ENCODE results near the gene CD177. TPM values are rescaled to one million over a fixed set of nuclear protein-coding genes. Genes with fewer than 3 reads are reported as not detected.
"Not testable (repeated sequence)": the region's sequence is repeated elsewhere in the genome, so short reads cannot be mapped to it uniquely, and the experiment has no call there.

Gene CD177
- polyA plus RNA-seq, 6 donors from 2014 or later, result 0.28 TPM; not detected in 5

GRCh38 chr19:43340101-43340500, 13.4 kb upstream of the CD177 start:
- H3K9me3 Mint-ChIP-seq; H3K4me3 Mint-ChIP-seq; H3K4me1 Mint-ChIP-seq; H3K36me3 Mint-ChIP-seq; ATAC-seq (ENCODE audit: low read depth in 2 of 2); DNase-seq: not testable (repeated sequence)
- Mint-ChIP-seq H3K27ac (peak overlapping the region in 1 of 6 donors; percentile 26), H3K27me3 (peaks cover 9 to 19% (median 17%) of the 10 kb centered on the region in 3 donors)

- not testable (repeated sequence) for H3K9me3 Mint-ChIP-seq; DNase-seq; H3K27ac Mint-ChIP-seq; H3K36me3 Mint-ChIP-seq; H3K4me3 Mint-ChIP-seq; ATAC-seq (ENCODE audit: low read depth in 2 of 2)
- Mint-ChIP-seq H3K4me1 (peaks cover 4 to 17% (median 12%) of the 10 kb centered on the region in 3 donors), H3K27me3 (peaks cover 9 to 19% (median 17%) of the 10 kb centered on the region in 3 donors)
These were observed 12.4 kb upstream of the CD177 start for GRCh38 chr19:43341098-43341497.

GRCh38 chr19:43342104-43342503, 11.4 kb upstream of the CD177 start:
- DNase-seq; H3K36me3 Mint-ChIP-seq; H3K27ac Mint-ChIP-seq; ATAC-seq (ENCODE audit: low read depth in 2 of 2): not testable (repeated sequence)
- Mint-ChIP-seq H3K9me3 (peaks cover 0 to 13% (median 2%) of the 10 kb centered on the region in 7 donors), H3K4me1 (peaks cover 4 to 18% (median 18%) of the 10 kb centered on the region in 3 donors), H3K27me3 (peaks cover 9 to 19% (median 17%) of the 10 kb centered on the region in 3 donors), H3K4me3 (peak overlapping the region in 1 of 8 donors; percentile 1)

- not testable (repeated sequence) for H3K36me3 Mint-ChIP-seq; H3K4me3 Mint-ChIP-seq; ATAC-seq (ENCODE audit: low read depth in 2 of 2); DNase-seq
- Mint-ChIP-seq H3K27me3 (peaks cover 5 to 19% (median 9%) of the 10 kb centered on the region in 3 donors), H3K4me1 (peaks cover 4 to 24% (median 23%) of the 10 kb centered on the region in 3 donors), H3K9me3 (peaks cover 0 to 16% (median 10%) of the 10 kb centered on the region in 7 donors), H3K27ac (peak overlapping the region in 1 of 6 donors; percentile 65)
These were observed 9.1 kb upstream of the CD177 start for GRCh38 chr19:43344347-43344925.

GRCh38 chr19:43349813-43350212, 3.7 kb upstream of the CD177 start:
- not testable (repeated sequence) for H3K4me3 Mint-ChIP-seq; DNase-seq; H3K27ac Mint-ChIP-seq; H3K36me3 Mint-ChIP-seq; ATAC-seq (ENCODE audit: low read depth in 2 of 2)
- Mint-ChIP-seq H3K9me3 (peaks cover 0 to 16% (median 10%) of the 10 kb centered on the region in 7 donors), H3K4me1 (peaks cover 8 to 22% (median 17%) of the 10 kb centered on the region in 3 donors), H3K27me3 (peaks cover 12 to 22% (median 19%) of the 10 kb centered on the region in 3 donors)

GRCh38 chr19:43351998-43352746, 1.3 kb upstream of the CD177 start:
- Mint-ChIP-seq H3K27ac (peak overlapping the region in 1 of 6 donors; percentile 48), H3K4me3 (no peak overlapping the region), H3K27me3 (peaks cover 12 to 31% (median 27%) of the 10 kb centered on the region in 3 donors), H3K4me1 (peaks cover 4 to 5% (median 4%) of the 10 kb centered on the region in 3 donors), H3K36me3 (peaks cover 0 to 6% of the 10 kb centered on the region in 2 donors), H3K9me3 (peaks cover 0 to 9% (median 6%) of the 10 kb centered on the region in 7 donors)
- ATAC-seq (ENCODE audit: low read depth in 2 of 2) (no peak), DNase-seq (no peak)

- DNase-seq (no peak), ATAC-seq (ENCODE audit: low read depth in 2 of 2) (no peak)
- H3K9me3 Mint-ChIP-seq, result no peaks in the 10 kb centered on the region
- H3K36me3 Mint-ChIP-seq, result no peaks in the 10 kb centered on the region
- H3K4me3 Mint-ChIP-seq, result no peak overlapping the region
- peaks cover 0 to 4% (median 0%) of the 10 kb centered on the region in 3 donors for H3K4me1 Mint-ChIP-seq
- no peak overlapping the region for H3K27ac Mint-ChIP-seq
- H3K27me3 Mint-ChIP-seq, result peaks cover 12 to 31% (median 27%) of the 10 kb centered on the region in 3 donors
These were observed 780 bp downstream of the CD177 start for GRCh38 chr19:43354305-43354627.

- not testable (repeated sequence) for DNase-seq; ATAC-seq (ENCODE audit: low read depth in 2 of 2); H3K4me3 Mint-ChIP-seq; H3K27ac Mint-ChIP-seq; H3K4me1 Mint-ChIP-seq; H3K36me3 Mint-ChIP-seq; H3K9me3 Mint-ChIP-seq
- H3K27me3 Mint-ChIP-seq, result peaks cover 12 to 31% (median 27%) of the 10 kb centered on the region in 3 donors
These were observed 3.3 kb downstream of the CD177 start for GRCh38 chr19:43356749-43357148.

- ATAC-seq (ENCODE audit: low read depth in 2 of 2) (no peak), DNase-seq (no peak)
- Mint-ChIP-seq H3K36me3 (no peaks in the 10 kb centered on the region), H3K9me3 (no peaks in the 10 kb centered on the region), H3K4me1 (no peaks in the 10 kb centered on the region), H3K27me3 (peaks cover 5 to 13% (median 7%) of the 10 kb centered on the region in 3 donors), H3K27ac (no peak overlapping the region), H3K4me3 (no peak overlapping the region)
These were observed 8.7 kb downstream of the CD177 start for GRCh38 chr19:43362179-43362578.

GRCh38 chr19:43362745-43363144, 9.3 kb downstream of the CD177 start:
- peaks cover 5 to 13% (median 10%) of the 10 kb centered on the region in 3 donors for H3K27me3 Mint-ChIP-seq
- no peak overlapping the region for H3K27ac Mint-ChIP-seq
- no peaks in the 10 kb centered on the region for H3K36me3 Mint-ChIP-seq
- DNase-seq, result no peak
- no peaks in the 10 kb centered on the region for H3K4me1 Mint-ChIP-seq
- no peak for ATAC-seq (ENCODE audit: low read depth in 2 of 2)
- H3K9me3 Mint-ChIP-seq, result no peaks in the 10 kb centered on the region
- no peak overlapping the region for H3K4me3 Mint-ChIP-seq

- H3K36me3 Mint-ChIP-seq; H3K4me3 Mint-ChIP-seq; H3K27ac Mint-ChIP-seq; DNase-seq; H3K9me3 Mint-ChIP-seq; ATAC-seq (ENCODE audit: low read depth in 2 of 2); H3K4me1 Mint-ChIP-seq: not testable (repeated sequence)
- H3K27me3 Mint-ChIP-seq, result peaks cover 5 to 13% (median 12%) of the 10 kb centered on the region in 3 donors
These were observed 12.2 kb downstream of the CD177 start for GRCh38 chr19:43365677-43366076.

- no peaks in the 10 kb centered on the region for H3K4me1 Mint-ChIP-seq
- H3K27me3 Mint-ChIP-seq, result peaks cover 0 to 11% (median 10%) of the 10 kb centered on the region in 3 donors
- no peak overlapping the region for H3K4me3 Mint-ChIP-seq
- no peak overlapping the region for H3K27ac Mint-ChIP-seq
- ATAC-seq (ENCODE audit: low read depth in 2 of 2) (no peak), DNase-seq (no peak)
- no peaks in the 10 kb centered on the region for H3K36me3 Mint-ChIP-seq
- peaks cover 0 to 1% (median 0%) of the 10 kb centered on the region in 7 donors for H3K9me3 Mint-ChIP-seq
These were observed 14.3 kb downstream of the CD177 start for GRCh38 chr19:43367822-43368221.

GRCh38 chr19:43368897-43369296, 15.4 kb downstream of the CD177 start:
- not testable (repeated sequence) for H3K4me3 Mint-ChIP-seq; DNase-seq; ATAC-seq (ENCODE audit: low read depth in 2 of 2); H3K4me1 Mint-ChIP-seq; H3K27ac Mint-ChIP-seq; H3K9me3 Mint-ChIP-seq; H3K36me3 Mint-ChIP-seq; H3K27me3 Mint-ChIP-seq

- Mint-ChIP-seq H3K4me1 (no peaks in the 10 kb centered on the region), H3K27ac (no peak overlapping the region), H3K27me3 (peaks cover 0 to 16% (median 8%) of the 10 kb centered on the region in 3 donors), H3K9me3 (peaks cover 0 to 1% (median 0%) of the 10 kb centered on the region in 7 donors), H3K4me3 (no peak overlapping the region), H3K36me3 (no peaks in the 10 kb centered on the region)
- ATAC-seq (ENCODE audit: low read depth in 2 of 2), result no peak
- DNase-seq, result no peak
These were observed 18.4 kb downstream of the CD177 start for GRCh38 chr19:43371909-43372308.
